HL-60/S4 treated with phorbol 12-myristate 13-acetate at 8.2 ng/mL for 4 days and 3 days (cell line): ENCODE measurements around the gene NEK11.

Source experiments
- in situ Hi-C: fragments of 300-500 bp; cut with MboI; formaldehyde crosslinking; loops from 2 replicates; pipeline ENCODE4 v1.15.0; 2022; ENCODE audit warnings: low sequenced_read_pairs

NEK11 gene, protein sequence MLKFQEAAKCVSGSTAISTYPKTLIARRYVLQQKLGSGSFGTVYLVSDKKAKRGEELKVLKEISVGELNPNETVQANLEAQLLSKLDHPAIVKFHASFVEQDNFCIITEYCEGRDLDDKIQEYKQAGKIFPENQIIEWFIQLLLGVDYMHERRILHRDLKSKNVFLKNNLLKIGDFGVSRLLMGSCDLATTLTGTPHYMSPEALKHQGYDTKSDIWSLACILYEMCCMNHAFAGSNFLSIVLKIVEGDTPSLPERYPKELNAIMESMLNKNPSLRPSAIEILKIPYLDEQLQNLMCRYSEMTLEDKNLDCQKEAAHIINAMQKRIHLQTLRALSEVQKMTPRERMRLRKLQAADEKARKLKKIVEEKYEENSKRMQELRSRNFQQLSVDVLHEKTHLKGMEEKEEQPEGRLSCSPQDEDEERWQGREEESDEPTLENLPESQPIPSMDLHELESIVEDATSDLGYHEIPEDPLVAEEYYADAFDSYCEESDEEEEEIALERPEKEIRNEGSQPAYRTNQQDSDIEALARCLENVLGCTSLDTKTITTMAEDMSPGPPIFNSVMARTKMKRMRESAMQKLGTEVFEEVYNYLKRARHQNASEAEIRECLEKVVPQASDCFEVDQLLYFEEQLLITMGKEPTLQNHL

DNA sequence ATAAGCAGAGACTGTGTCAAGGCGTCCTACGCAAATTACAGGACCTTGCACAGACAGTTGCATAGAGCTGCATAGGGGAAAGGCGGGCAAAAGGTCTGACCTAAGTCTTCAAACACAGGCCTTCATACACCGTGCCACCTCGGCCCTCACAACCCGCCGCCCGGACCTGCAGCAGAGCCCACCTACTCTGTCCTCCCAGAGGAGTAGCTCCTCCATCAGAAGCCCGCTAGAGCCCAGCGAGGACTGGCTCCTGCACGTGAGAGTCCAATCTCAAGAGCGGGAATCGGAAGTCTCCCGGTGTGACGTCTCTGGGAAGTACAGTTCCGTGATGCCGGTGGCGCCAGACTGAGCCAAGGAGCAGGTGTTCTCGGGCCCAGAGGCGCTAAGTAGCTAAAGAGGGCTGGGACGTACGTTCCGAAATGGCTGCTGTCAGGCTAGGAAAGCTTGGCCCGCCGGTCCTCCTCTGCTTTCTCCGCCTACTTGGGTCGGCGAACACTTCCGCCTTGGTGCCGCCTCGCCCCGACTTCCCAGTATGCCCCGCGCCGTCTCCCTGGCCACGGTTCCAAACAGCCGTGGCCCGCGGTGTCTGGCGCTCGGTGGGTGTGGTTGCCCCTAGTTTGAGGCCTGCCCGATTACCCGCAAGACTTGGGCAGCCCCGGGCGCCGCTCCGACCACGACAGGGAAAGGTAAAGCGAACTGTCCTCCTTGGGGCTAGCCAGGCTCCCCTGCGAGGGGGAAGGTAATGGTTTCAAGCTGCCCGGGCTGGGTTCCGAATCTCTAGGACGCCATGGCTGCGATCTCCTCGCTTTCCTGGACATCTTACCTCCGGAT lies at the start of gene NEK11, which contains the start of gene ASTE1:
Gene NEK11, plus strand, starts transcription at position 557 of the 831 bp plus-strand sequence. CDS start 2,832 bp downstream, outside the sequence.
Gene ASTE1, minus strand, starts transcription at position 505 of the 831 bp plus-strand sequence. CDS start 1,519 bp downstream, outside the sequence.
- in situ Hi-C loops, result loop anchor here (25.0 kb wide), 1 partner anchor 1011 kb away; the partner anchor contains the start of gene CPNE4

DNA sequence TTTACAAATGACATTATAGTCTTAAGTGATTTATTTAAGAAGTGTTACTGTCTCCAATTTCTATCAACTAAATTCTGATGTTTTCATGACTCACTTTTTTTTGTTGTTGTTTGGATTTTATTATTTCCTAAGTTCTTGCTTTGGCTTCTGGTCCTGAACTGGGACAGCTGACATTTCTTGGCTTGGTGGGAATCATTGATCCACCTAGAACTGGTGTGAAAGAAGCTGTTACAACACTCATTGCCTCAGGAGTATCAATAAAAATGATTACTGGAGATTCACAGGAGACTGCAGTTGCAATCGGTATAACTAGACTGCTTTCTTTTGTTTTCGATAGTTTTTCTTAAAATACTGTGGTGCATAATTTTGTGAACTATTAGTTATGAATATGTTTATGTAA lies 47.6 kb upstream of the NEK11 start:
- in situ Hi-C loops, result no loop called here

DNA sequence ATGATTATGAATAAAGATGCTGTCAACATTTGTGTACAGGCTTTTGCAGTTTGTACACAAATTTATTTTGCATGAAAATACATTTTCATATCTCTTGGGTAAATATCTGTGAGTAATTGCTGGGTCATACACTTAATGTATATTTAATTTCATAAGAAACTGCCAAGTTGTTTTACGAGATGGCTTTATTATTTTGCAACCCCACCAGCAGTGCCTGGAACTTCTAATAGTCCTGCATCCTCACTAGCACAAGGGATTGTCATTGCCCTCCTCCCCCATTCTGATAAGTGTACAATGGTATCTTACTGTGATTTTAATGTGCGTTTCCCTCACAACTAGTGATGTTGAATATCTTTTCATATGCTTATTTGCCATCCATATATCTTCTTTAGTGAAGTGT lies 45.2 kb upstream of the NEK11 start:
- in situ Hi-C loops, result no loop called here

DNA sequence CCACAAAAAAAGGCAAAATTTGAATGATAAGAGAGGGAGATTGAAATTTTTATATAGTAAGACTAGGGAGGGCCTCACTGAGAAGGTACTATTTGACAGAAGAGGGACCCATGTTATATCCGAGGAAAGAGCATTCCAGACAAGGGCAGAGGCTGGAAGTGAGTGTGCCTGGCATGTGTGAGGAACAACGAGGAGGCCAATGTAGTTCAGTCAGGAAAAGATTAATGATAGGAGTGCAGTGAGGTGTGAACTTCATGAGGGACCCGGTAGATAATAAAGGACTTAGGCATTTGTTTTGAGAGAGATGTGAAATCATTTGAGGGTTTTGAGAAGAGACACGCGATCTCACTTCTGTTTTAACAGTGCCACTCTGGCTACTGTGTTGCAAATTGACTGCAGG lies 36.4 kb upstream of the NEK11 start:
- in situ Hi-C loops, result no loop called here

DNA sequence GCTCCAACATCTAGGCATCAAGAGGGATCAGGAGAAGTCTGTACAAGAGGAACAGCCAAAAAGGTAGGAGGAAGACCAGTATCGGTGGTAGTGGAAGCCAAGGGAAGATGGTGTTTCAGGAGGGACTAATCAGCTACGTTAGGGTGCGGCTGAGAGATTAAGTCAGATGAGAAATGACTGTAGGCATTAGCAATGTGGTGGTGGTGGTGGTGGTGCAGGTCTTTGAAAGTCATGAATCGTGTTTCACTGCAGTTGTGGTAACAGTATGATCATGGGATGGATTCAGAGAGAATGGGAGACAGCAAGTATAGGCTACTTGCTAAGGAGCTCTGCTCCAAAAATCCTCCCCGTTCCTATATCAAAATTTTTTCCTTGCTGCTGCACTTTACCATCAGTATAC lies 35.6 kb upstream of the NEK11 start:
- in situ Hi-C loops, result no loop called here

DNA sequence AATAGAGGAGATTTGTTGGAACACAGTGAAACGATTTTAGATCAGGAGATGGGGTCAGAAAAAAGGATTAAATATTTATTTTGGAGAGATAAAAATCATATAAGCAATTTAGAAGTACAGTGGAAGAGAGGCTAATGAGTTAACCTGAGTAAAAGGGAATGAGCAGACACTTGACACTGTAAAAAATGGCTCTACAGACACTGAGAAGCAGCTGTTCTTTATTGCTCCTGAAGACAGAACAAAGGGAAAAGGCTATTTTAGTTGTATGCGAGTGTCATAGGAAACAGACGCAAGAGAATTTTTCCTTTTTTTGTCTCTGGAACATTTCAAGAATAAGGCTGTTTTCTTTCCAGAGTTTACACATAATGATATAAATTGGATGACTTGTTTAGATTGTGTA lies 34.3 kb upstream of the NEK11 start:
- in situ Hi-C loops, result no loop called here

DNA sequence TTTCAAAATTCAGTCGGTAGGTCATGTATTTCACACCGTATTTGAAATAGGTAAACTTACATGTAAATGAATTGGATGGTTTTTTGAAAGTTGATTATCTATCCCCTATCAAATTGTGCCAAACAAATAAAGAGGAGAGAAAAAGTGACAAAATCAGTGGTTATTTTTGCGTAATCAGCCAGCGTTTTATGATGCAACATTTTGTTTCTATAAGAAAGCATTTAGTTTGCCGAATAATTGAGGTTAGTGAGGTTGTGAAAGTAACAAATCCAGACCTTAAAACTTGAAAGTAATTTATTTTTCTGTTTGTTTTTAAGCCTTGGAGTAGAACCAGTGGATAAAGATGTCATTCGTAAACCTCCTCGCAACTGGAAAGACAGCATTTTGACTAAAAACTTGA lies 29.4 kb upstream of the NEK11 start:
- in situ Hi-C loops, result no loop called here

DNA sequence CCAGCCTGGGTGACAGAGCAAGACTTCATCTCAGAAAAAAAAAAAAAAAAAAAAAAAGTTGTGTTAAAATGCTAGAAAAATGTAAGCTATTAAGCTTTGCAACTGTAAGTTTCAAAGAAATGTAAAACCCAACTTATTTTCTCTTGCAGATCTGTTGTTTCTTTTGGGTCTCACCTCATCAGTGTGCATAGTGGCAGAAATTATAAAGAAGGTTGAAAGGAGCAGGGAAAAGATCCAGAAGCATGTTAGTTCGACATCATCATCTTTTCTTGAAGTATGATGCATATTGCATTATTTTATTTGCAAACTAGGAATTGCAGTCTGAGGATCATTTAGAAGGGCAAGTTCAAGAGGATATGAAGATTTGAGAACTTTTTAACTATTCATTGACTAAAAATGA lies 25.6 kb upstream of the NEK11 start:
- in situ Hi-C loops, result no loop called here

DNA sequence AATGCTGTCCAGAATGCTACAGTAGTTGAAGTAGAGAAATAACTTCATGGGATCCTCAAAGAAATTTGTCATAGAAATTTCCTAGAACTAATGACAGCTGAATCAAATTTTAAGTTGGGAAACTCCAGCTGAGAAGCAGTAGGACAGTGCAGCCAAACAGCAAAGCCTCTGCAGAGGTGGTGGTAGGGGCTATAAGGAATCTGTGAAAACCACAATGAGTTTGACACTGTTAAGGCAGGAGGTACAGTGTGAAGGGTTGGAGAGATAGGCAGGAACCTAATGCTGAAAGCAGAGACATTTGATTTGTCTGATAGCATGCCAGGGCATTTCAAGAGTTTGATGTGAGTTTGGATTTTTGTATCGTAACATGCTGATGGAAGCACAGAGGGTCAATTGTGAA lies 22.1 kb upstream of the NEK11 start:
- in situ Hi-C loops, result no loop called here

DNA sequence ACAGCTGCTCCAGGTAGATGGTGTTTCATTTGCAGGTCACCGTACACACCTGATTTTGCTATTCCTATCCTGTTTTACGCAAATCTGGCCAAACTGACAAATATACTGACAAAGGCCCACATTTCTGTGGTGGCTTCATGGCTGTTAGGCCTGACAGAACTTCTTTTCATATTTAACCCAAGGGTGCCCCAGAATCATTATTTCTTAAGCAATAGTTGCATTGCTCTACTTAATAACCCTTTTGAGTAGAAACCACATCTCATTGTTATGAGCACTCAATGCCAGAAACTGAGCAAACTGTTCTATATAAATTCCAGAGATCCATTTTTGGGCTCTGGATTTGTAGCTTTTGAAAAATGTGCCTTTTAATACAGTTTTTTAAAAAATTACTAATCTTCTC lies 19.4 kb upstream of the NEK11 start:
- in situ Hi-C loops, result no loop called here

DNA sequence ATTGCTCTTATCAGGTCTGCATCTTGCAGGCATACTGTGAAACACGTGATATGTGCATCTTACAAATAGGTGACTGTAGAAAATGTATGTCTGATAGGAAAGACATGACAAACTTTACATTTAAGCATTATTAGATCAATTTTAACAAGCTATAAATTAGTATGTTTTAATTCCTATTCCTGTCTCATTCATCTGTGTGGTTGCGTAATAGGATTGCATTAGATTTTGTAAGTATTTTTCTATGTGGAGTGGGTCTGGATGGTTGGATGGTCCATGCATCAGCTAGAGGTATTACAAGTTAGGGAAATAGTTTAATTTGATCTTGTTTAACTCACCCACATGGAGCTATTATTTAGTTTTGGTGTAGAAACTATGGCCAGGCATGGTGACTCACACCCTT lies 18.9 kb upstream of the NEK11 start:
- in situ Hi-C loops, result no loop called here

DNA sequence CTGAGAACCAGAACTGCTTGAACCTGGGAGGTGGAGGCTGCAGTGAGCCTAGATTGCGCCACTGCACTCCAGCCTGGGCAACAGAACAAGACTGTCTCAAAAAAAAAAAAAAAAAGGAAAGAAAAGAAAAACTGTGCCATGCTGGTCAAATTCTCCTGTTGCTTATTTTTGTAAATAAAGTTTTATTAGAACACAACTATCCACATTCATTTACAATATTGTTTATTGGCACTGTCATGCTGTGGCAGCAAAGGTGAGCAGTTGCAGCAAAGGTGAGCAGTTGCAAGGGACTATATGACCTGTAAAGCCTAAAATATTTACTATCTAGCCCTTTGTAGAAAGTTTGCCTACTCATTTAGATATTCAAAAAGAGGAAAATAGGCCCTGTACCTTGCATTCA lies 18.4 kb upstream of the NEK11 start:
- in situ Hi-C loops, result no loop called here

DNA sequence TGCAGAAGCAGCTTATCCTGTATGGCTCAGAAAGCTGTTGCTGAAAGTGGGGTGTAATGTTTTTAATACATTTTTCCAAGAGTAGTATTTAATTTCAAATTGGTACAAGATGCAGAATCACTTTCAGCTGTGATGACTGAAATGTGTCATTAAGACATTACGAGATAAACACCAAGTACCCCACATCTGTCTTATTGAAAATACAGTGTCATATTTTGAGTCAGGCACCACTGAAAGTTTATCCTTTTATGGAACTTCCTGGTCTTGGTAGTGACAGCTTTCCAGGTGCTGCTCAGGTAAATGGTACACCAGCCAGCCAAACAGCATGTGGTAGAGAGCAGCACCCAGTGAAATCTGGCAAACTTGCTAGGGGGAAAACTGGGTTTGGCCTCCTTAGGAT lies 17.0 kb upstream of the NEK11 start:
- in situ Hi-C loops, result no loop called here

DNA sequence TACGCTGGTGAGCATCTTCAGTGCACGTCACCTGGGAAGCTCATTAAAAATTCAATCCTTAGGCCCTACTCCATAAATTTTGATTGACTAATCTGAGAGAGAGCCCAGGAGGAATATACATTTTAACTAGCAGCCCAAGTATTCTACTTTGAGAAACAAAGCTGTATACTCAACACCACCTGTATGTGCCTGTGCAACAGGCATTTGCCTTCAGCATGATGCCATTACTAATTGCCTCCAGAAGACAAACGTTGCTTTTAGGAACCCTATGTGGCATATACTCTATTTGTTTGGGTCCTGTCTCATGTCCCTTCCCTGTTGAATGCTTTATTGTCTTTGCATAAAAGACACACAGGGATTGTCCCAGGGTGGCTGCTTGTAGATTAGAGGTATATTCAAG lies 7.7 kb upstream of the NEK11 start:
- in situ Hi-C loops, result no loop called here

DNA sequence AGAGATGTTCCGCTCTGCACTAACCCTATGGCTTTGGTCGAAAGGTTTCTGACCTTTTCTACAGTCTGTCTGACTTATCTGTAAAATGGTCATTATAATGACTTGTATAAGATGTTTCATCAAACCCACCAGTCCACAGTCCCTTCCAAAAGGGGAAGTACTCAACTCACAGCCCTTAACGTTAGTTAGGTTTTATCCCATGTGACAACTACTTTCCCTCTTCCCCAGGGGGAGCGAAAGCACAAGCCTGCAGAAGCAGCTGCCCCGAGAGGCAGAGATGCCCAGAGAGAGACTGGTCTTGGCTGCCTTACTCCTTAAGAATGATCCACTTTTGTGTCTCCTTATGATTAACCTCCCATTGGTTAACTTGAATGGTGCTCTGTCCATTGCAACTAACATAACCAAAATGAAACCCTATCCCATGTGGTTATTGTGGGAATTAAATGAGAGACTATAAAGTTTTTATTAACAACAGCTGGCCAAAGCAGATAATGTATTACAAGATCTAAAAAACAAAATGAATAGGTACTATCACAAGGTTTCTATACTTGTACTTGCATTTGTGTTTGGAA lies 6.5 kb upstream of the NEK11 start:
- in situ Hi-C loops, result no loop called here

DNA sequence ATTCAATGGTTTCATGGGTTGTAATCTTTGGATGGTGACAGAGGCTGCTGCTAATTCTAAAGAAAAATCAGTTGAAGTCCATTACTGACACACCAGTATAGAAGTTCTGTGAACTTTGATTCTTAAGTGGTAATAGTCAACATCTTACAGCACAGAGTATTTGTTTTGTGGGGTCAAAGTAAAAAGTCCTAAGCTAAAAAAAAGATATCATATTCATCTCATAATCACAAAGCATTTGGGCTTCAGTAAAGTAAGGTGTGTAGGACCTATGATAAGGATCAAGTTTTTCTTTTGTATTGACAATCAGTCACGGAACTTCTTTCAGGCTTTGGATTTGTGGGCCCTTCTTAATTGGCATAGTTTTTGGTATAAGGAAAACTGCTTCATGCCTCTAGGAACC lies 1.1 kb upstream of the NEK11 start:
- in situ Hi-C loops, result loop anchor here (25.0 kb wide), 1 partner anchor 1012 kb away; the partner anchor contains the start of gene CPNE4

DNA sequence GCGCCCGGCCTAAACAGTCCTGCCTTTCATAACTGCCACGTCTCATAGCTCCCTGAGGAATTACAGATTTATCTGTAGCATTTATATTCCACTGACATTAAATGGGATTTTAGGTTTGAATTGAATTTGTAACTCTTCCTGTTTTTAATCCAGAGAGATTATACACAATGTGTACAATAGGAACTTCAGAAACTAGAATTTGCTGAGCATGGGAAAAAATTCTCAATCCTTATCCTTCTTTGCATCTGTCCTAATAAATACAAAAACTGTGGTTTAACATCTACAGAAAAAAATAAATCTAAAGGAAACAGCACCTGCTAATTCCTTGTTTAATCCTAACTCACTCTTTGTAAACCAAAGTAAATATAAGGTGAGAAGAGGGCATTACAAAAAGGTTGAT lies 2.2 kb downstream of the NEK11 start:
- in situ Hi-C loops, result loop anchor here (25.0 kb wide), 1 partner anchor 1008 kb away; the partner anchor contains the start of gene CPNE4

DNA sequence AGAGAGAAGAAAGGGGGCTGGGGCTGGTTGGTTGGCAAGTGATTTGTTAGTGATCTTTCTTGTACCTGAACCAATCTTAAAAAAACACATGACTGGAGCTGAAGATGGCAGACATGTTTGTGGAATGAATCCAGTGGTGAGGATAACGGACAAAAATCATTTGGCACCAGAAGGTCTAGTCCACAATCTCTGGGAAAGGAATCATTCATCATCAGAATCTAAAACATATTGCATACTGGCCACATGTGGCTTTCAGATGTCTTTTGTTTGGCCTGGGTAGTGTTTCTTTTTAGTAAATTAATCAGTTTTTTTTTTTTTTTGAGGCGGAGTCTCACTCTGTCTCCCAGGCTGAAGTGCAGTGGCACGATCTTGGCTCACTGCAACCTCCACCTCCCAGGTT lies 5.0 kb downstream of the NEK11 start:
- in situ Hi-C loops, result loop anchor here (25.0 kb wide), 1 partner anchor 1006 kb away; the partner anchor contains the start of gene CPNE4

DNA sequence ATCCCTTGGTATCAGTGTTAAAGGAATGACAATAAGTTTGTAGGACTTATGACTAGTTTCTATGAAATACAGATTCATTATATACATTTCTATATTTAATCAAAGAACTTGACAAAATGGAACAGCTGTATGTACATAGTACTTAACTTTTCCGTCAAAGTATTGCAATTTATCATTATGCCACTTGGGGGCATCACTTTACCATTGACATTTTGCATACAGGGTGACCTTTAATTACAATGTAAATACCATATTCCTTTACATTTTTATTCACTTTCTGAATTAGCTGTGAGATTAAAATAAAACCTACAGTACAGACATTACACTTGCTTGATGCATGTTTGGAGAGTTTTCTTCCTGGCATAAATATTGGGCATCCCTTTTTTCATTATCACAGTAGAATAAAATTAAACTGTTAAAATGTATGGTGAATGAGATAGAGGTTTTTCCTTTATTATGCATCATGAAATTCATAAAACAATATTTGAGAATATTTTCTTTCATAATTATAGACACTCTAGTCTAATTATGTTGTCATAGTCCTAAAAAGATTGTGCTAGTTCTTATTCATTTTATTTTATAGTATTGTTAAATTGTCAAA lies 6.9 kb downstream of the NEK11 start:
- in situ Hi-C loops, result loop anchor here (25.0 kb wide), 1 partner anchor 1004 kb away; the partner anchor contains the start of gene CPNE4

DNA sequence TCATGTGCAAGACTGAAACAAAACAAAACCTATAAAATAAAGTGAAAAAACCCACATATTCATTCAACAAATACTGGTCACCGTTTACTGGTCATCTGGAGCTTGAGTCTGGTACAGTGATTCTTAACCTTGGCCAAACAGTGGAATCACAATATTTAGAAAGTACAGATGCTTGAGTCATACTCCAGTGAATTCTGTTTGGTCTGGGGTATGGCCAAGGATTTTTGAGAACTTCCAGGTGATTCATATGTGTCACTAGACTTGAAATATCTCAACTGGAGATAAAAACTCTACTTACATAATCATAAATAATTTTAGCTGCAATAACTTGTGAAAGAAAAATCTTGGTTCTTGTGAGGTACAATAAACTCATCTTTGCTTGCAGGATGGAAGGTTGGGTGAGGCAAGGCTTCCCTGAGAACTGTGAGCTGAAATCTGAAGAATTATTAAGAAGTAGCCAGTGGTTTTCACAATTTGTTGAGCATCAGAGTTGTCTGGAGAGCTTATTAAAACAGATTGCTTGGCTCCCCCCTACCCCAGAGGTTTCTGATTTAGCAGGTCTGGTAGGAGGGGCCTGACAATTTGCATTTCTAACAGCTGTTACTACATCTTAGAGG lies 9.6 kb downstream of the NEK11 start:
- in situ Hi-C loops, result loop anchor here (25.0 kb wide), 1 partner anchor 1001 kb away; the partner anchor contains the start of gene CPNE4
